HCT116 (cell line): ENCODE results near the gene LIN9. TPM values are rescaled to one million over a fixed set of nuclear protein-coding genes. Genes with fewer than 3 reads are reported as not detected.

Experiments
- ATAC-seq: fragments of 200-7000 bp; cut with Tn5 transposase; 2 replicates; pipeline ENCODE4 v1.9.1; 2020; ENCODE audit warnings: mild to moderate bottlenecking, moderate library complexity
- BruUV-seq: library from RNA; stranded (reverse); fragments of 400-500 nt; replicated peaks from 2 replicates; lab custom pipeline; 2021; lab: Mats Ljungman, UMichigan
- CTCF ChIA-PET: fragments of 300-600 bp; sonication (Branson Sonifier 250); formaldehyde crosslinking; loops from one replicate; lab custom pipeline; 2021; ENCODE audit warnings: antibody characterized with exemption; lab: Charles Lee
- POLR2A ChIA-PET: fragments of 300-600, 350-600 bp; sonication (Branson Sonifier 250); formaldehyde crosslinking; loops from one replicate; lab custom pipeline; 2021; ENCODE audit warnings: antibody characterized with exemption; lab: Charles Lee
- RAD21 ChIA-PET, 2 experiments: fragments of 300-600 bp; sonication (Branson Sonifier 250); formaldehyde crosslinking; loops; one replicate each; lab custom pipeline; 2023; ENCODE audit warnings: low total read pairs in 2 of 2; ENCODE audit not compliant: uncharacterized antibody in 2 of 2, unreplicated experiment in 2 of 2, low non-redundant PET in 1 of 2; lab: Charles Lee
- DNase-seq: peaks from one replicate; pipeline ENCODE4 v3.0.0-alpha.2; 2010; ENCODE audit warnings: low read depth, low spot score
- H2AFZ ChIP-seq: fragments of 200-600 bp; shearing (Covaris generic), sonication (generic); 2 replicates; pipeline ENCODE4 v1.6.1; 2017; ENCODE audit warnings: low read depth, mixed run types, mixed read lengths, antibody characterized with exemption, low read length; ENCODE audit not compliant: poor library complexity, severe bottlenecking
- H3K27ac ChIP-seq: 2 replicates; pipeline ENCODE4 v1.5.1; 2012; ENCODE audit warnings: low read depth, low read length
- H3K27me3 ChIP-seq: fragments of 200-600 bp; sonication (generic); 2 replicates; pipeline ENCODE4 v1.6.1; 2016; ENCODE audit warnings: mixed run types, low read length, mixed read lengths; ENCODE audit not compliant: insufficient read depth
- H3K36me3 ChIP-seq, 2 experiments: fragments of 200-500 bp in 1 of 2; fragments of 200-600 bp in 1 of 2; sonication (Bioruptor generic) in 1 of 2; sonication (generic) in 1 of 2; 2 replicates each; pipeline versions ENCODE4 v1.5.1 to v1.6.1; 2014 to 2016; ENCODE audit warnings: low read length in 2 of 2, inconsistent platforms in 1 of 2, mixed read lengths in 1 of 2, mixed run types in 1 of 2; ENCODE audit not compliant: insufficient read depth in 2 of 2, control insufficient read depth in 1 of 2
- H3K4me1 ChIP-seq, 2 experiments: fragments of 200-600 bp in 1 of 2; sonication (generic) in 1 of 2; 2 replicates each; pipeline versions ENCODE4 v1.5.1 to v1.6.1; 2012 to 2017; ENCODE audit warnings: low read length in 2 of 2, inconsistent platforms in 1 of 2, mild to moderate bottlenecking in 1 of 2, mixed read lengths in 1 of 2, mixed run types in 1 of 2, moderate library complexity in 1 of 2; ENCODE audit not compliant: insufficient read depth in 2 of 2, control insufficient read depth in 1 of 2
- H3K4me2 ChIP-seq: fragments of 200-600 bp; sonication (generic); 2 replicates; pipeline ENCODE4 v1.6.1; 2017; ENCODE audit warnings: mixed run types, low read length, mixed read lengths
- H3K4me3 ChIP-seq, 2 experiments: fragments of 200-600 bp in 1 of 2; sonication (generic) in 1 of 2; replicated peaks in 1 of 2; 2 replicates each; pipeline ENCODE4 v1.5.1; 2011 to 2016; ENCODE audit warnings: low read length in 2 of 2, control low read depth in 1 of 2, low read depth in 1 of 2, mild to moderate bottlenecking in 1 of 2, mixed read lengths in 1 of 2, mixed run types in 1 of 2
- H3K79me2 ChIP-seq: fragments of 200-600 bp; sonication (generic); 2 replicates; pipeline ENCODE4 v1.6.1; 2017; ENCODE audit warnings: mild to moderate bottlenecking, mixed run types, low read length, moderate library complexity, mixed read lengths; ENCODE audit not compliant: insufficient read depth
- H3K9ac ChIP-seq: fragments of 200-600 bp; sonication (generic); 2 replicates; pipeline ENCODE4 v1.6.1; 2016; ENCODE audit warnings: low read length, mixed read lengths
- H3K9me2 ChIP-seq: fragments of 200-600 bp; sonication (generic), shearing (Covaris generic); 2 replicates; pipeline ENCODE4 v1.6.1; 2017; ENCODE audit warnings: mixed run types, mild to moderate bottlenecking, moderate library complexity; ENCODE audit not compliant: insufficient read depth
- H3K9me3 ChIP-seq, 2 experiments: fragments of 200-500 bp in 1 of 2; fragments of 200-600 bp in 1 of 2; sonication (Bioruptor generic) in 1 of 2; sonication (generic) in 1 of 2; 2 replicates each; pipeline ENCODE4 v1.6.1; 2014 to 2017; ENCODE audit warnings: low read length in 2 of 2, mixed read lengths in 2 of 2, inconsistent platforms in 1 of 2, low read depth in 1 of 2, mild to moderate bottlenecking in 1 of 2, mixed run types in 1 of 2, moderate library complexity in 1 of 2; ENCODE audit not compliant: control insufficient read depth in 1 of 2, insufficient read depth in 1 of 2
- H4K20me1 ChIP-seq: fragments of 200-600 bp; sonication (generic), shearing (Covaris generic); 2 replicates; pipeline ENCODE4 v1.6.1; 2017; ENCODE audit warnings: mixed run types, mild to moderate bottlenecking, moderate library complexity; ENCODE audit not compliant: insufficient read depth
- CBX3 ChIP-seq: IDR thresholded peaks from 2 replicates; pipeline ENCODE4 v1.6.1; 2012; ENCODE audit warnings: low read depth
- EZH2 ChIP-seq: fragments of 200-600 bp; sonication (generic); IDR thresholded peaks from 2 replicates; pipeline ENCODE4 v1.6.1; 2017; ENCODE audit warnings: antibody characterized with exemption, mixed run types
- EZH2phosphoT487 ChIP-seq: fragments of 200-600 bp; IDR thresholded peaks from 2 replicates; pipeline ENCODE4 v1.6.1; 2018; ENCODE audit warnings: antibody characterized with exemption, borderline replicate concordance
- MAX ChIP-seq: IDR thresholded peaks from 2 replicates; pipeline ENCODE4 v1.6.1; 2012
- POLR2AphosphoS5 ChIP-seq: IDR thresholded peaks from 2 replicates; pipeline ENCODE4 v1.6.1; 2011; ENCODE audit warnings: mild to moderate bottlenecking, low read depth, low read length, moderate library complexity
- SIN3A ChIP-seq: IDR thresholded peaks from 2 replicates; pipeline ENCODE4 v1.6.1; 2012; ENCODE audit warnings: low read depth
- SRF ChIP-seq: IDR thresholded peaks from 2 replicates; pipeline ENCODE4 v1.6.1; 2012; ENCODE audit warnings: low read depth
- YY1 ChIP-seq: IDR thresholded peaks from 2 replicates; pipeline ENCODE4 v1.6.1; 2011; ENCODE audit warnings: low read length, low read depth, moderate library complexity, mild to moderate bottlenecking; ENCODE audit not compliant: insufficient replicate concordance; ENCODE audit errors: extremely low read depth
- ZBTB33 ChIP-seq: IDR thresholded peaks from 2 replicates; pipeline ENCODE4 v1.6.1; 2011; ENCODE audit warnings: mild to moderate bottlenecking, low read length, moderate library complexity; ENCODE audit not compliant: insufficient replicate concordance; ENCODE audit errors: extremely low read depth
- intact Hi-C: fragments of 100-400 bp; cut with micrococcal nuclease; formaldehyde crosslinking; loops from 2 replicates; pipeline ENCODE4 v1.10.0; 2022
- total RNA-seq: library from RNA; stranded (reverse); gene quantifications from one replicate; pipeline ENCODE4 v1.2.1, GENCODE V29; 2021; ENCODE audit not compliant: unreplicated experiment

The LIN9 gene
- total RNA-seq, 1 experiment from 2014 or later: 9.3 TPM

- Histone ChIP-seq H3K79me2 (no peaks in the 10 kb centered on the region), H3K27ac (no peak overlapping the region), H3K9me3 (no peaks in the 10 kb centered on the region), H3K4me3 (no peak overlapping the region), H2AFZ (no peak overlapping the region), H3K9me2 (no peaks in the 10 kb centered on the region), H3K4me2 (no peak overlapping the region), H3K9ac (no peak overlapping the region), H3K27me3 (no peaks in the 10 kb centered on the region), H3K4me1 (no peaks in the 10 kb centered on the region), H3K36me3 (no peaks in the 10 kb centered on the region), H4K20me1 (no peaks in the 10 kb centered on the region)
- no TSS peak for BruUV-seq
- CTCF ChIA-PET: no interaction called here
- no peak for ATAC-seq
- TF ChIP-seq SIN3A (no peak), EZH2 (no peak), ZBTB33 (no peak), CBX3 (no peak), EZH2phosphoT487 (no peak), POLR2AphosphoS5 (no peak), SRF (no peak), MAX (no peak), YY1 (no peak)
- DNase-seq: no peak
- POLR2A ChIA-PET: no interaction called here
- intact Hi-C loops: no loop called here
- RAD21 ChIA-PET: interaction anchor here in 1 of 2 experiments (0.7 kb wide), 1 partner anchor 774 kb away, joined by 4 read pairs; no protein-coding TSS in a partner anchor
These were observed 86.3 kb downstream of the LIN9 start for GRCh38 chr1:226222686-226223085.
